ENCODE measurements around the gene EPHA10.

The EPHA10 gene

DNA sequence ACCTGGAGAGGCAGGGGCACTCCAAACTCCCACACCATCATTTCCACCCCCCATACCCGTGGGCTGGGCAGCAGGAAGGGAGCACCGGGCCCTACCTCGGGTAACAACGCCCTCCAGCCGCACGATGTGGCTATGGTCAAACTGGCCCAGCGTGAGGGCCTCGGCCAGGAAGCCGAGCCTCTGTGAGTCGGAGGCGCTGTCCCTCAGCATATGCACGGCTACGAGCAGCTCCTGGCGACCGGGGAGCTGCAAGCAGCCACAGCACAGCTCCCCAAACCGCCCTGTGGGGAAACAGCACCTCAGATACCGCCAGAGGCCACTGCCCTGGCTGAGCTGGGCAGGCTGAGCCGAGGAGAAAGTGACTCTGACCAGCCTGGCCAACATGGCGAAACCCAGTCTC, 43.4 kb downstream of the EPHA10 start:
- no peak for TF ChIP-seq GATA1 (IDR thresholded peaks at IDR 0.05; ENCODE audit: low read depth, low read length)
- TF ChIP-seq POLR2A (IDR thresholded peaks at IDR 0.05; ENCODE audit: low read length) = no peak
- no peak for DNase-seq

DNA sequence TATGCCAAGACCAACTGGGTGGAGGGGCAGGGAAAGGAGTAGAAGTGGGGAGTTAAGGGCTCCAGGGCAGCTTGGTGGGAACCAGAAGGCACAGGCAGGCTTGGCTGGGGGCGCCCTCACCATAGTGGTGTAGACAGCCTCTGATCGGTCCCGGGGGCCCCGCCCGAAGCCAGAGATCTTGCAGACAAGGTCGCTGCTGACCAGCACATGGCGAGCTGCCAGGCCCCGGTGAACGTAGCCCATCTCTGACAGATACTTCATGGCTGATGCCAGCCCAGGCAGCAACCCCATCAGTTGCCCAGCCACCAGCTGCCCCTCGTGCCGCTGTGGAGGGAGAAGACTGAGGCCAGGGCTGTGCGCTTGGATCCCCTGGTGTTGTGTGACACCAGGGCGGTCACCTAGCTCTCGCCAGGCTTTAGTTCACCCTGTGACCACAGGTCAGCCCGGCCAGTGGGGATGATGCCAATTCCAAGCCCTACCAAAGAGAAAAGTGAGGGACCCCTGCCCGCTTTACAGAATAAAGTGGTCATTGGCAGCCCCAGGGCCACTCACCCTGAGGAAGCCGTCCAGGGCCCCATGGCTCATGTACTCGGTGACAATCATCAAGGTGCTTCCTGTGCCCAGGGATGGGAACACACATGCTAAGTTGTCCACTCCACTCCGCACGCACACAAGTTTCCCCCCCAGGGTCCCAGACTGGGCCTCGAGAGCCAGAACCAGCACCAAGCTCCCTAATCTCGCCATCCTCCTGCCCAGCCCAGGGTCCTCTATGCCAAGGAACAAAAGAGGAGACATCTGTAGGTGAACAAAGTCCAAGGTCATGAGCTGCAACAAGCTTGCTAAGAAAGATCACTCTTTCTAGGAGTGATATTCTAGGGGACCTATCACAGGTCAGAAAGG, 44.4 kb downstream of the EPHA10 start:
- TF ChIP-seq GATA1 (IDR thresholded peaks at IDR 0.05; ENCODE audit: low read depth, low read length) = no peak
- no peak for TF ChIP-seq POLR2A (IDR thresholded peaks at IDR 0.05; ENCODE audit: low read length)
- peak; percentile 37 to 49 for DNase-seq

DNA sequence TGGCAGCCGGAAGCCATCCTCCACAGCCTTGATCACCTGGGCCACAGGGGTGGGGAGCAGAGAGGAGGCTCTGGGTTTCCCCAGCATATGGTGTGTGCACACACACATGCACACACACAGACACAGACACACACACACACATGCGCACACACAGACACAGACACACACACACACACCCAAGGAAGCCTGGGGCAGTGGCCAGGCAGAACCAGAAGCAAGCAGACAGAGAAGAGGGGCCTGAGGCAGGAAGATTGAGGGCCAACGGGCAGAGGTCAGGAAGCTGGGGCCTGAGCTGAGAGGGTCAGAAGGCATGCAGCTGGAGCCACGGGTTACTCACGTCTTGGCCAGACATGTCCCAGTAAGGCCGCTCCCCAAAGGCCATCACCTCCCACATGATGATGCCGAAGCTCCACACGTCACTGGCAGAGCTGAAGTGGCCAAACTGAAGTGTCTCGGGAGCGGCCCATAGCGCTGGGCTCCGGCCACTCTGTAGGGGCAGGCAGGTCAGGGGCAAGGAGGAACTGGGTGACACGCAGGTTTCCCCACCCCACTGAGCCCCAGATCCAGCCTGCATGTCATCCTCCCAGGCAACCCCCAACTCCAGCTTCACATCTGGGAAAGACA, 45.2 kb downstream of the EPHA10 start:
- TF ChIP-seq GATA1 (IDR thresholded peaks at IDR 0.05; ENCODE audit: low read depth, low read length) = no peak
- TF ChIP-seq POLR2A (IDR thresholded peaks at IDR 0.05; ENCODE audit: low read length) = no peak
- DNase-seq = no peak

DNA sequence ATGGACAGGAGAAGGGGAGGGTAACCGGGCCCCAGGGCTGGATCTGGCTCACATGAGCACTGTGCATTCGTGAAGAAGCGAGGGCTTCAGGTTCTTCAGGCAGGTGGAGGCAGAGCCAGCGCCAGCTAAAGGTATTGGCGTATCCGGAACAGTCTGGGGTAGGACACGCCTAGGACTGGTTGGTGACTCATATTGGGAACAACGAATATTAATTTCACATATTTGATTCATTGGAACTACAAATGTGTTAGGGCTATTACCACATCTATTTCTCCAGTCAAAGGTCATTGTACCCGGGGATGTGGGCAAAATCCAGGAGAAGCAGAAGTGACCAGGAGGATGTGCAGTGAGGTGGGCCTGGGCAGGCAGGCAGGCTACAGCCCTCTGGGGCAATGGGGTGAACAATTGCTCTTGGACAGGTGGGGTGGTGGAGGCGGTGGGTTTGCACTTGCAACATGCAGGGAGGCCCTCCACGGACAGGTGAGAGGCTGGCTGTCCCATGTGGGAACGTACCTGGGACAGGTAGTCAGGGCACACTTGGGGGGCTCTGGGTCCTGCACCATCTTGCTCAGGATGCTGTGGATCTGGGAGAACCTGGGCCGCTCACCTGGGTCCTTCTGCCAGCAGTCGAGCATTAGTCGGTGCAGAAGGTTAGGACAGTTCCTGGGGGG, 45.9 kb downstream of the EPHA10 start:
- no peak for DNase-seq
- TF ChIP-seq POLR2A (IDR thresholded peaks at IDR 0.05; ENCODE audit: low read length) (no peak), GATA1 (IDR thresholded peaks at IDR 0.05; ENCODE audit: low read depth, low read length) (no peak)

DNA sequence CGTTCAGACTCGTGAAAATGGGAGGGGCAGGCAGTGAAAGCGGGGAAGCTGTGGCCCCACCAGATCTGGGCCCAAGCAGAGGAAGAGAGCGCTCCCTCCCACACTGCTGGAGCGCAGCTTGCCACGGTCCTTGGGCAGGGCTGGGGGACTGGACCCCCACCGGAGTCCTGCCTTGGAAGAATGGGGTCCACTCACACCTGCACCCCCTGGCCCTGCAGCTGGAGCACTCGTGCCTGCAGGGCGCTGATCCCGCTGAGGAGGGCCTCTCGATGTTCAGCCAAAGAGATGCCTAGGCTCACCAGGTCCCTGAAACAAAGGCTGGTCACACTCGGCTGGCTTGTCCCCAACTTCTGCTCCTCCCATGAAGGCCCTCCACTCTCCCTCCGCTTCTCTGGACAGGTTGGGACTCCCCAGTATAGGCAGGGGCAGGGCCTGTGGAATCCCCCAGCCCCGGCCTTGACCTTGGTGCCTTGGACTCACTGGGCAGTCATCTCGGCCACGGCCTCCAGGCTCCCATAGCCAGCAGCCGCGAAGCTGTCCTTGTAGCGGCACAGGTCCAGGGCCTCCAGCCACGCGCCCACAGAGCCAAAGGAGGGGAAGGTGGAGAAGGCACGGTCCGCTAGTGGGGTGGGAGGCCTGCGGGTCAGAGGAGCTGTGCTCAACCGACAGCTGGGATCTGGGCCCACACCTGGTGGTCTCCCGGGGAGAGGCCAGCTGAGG, 46.6 kb downstream of the EPHA10 start:
- DNase-seq = no peak
- no peak for TF ChIP-seq POLR2A (IDR thresholded peaks at IDR 0.05; ENCODE audit: low read length)
- TF ChIP-seq GATA1 (IDR thresholded peaks at IDR 0.05; ENCODE audit: low read depth, low read length) = no peak

DNA sequence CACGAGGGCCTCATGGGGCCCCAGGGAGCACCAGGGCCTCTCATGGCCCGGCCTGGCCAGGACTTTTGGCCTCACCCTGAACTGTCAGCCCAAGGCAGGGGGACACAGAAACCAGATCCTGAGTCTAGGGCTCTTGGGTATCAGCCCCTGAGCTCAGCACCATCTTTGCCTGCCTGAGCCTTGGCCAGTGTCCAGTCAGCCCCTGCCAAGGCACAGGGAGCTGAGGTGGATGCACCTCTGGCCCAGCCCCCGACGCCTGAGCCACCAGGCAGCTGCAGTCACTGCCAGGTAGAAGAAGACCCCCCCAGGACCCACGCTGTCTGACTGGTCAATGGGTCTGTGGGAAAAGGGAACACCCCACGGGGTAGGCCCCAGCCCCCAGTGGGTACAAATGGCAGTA, 47.3 kb downstream of the EPHA10 start:
- DNase-seq = no peak
- TF ChIP-seq GATA1 (IDR thresholded peaks at IDR 0.05; ENCODE audit: low read depth, low read length) = no peak
- TF ChIP-seq POLR2A (IDR thresholded peaks at IDR 0.05; ENCODE audit: low read length) = no peak

DNA sequence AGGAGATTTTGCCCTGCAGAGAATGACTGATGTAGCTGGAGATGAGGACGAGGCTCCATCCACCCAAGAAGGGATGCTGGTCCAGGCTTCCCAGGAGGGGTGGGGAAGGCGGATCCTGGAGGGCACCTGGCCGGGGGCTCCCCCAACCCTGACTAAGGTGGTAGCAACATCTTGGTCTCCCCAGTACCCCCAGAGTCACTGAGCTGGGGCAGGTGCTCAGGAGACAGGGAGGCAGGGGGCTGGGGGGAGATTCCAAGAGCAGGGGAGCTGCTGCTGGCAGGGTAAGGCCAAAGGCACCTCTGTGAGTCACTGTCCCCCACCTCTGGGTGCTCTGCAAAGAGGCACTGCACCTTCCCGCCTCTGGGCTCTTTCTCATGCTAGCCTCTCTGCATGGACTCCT, 48.6 kb downstream of the EPHA10 start:
- DNase-seq = no peak
- no peak for TF ChIP-seq POLR2A (IDR thresholded peaks at IDR 0.05; ENCODE audit: low read length)

DNA sequence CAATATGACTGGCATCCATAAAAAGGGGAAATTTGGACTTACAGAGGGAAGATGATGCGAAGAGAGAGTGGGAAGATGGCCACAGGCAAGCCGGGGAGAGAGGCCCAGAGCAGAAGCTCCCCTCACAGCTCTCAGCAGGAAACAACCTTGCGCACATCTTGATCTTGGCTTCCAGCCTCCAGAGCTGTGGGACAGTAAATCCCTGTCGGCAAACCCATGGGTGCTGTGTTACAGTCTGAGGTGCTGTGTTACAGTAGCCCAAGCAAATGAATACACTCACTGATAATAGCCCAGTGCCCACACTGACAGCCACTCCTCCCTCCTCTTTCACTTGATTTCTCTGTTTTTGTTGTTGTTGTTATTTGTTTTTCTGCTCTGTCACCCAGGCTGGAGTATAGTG, 50.2 kb downstream of the EPHA10 start:
- no peak for DNase-seq
- no peak for TF ChIP-seq GATA1 (IDR thresholded peaks at IDR 0.05; ENCODE audit: low read depth, low read length)
- TF ChIP-seq POLR2A (IDR thresholded peaks at IDR 0.05; ENCODE audit: low read length) = no peak

DNA sequence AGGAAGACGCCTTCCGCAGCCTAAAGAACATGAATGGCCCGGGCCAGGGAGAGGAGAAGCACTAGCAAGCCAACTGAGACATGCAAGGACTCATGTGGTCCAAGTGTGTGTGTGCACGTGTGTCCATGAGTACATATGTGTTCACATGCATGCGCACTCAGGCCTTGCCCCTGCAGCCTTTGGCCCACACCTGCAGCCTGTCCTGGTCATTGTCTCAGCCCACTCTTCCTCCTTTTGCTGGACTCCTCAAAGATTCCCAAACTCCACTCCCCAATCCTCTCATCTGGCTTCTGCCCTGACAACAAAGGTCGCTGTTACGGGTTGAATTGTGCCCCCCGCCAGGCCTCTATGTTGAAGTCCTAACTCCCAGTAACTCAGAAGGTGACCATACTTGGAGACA, 50.7 kb downstream of the EPHA10 start:
- DNase-seq = no peak
- TF ChIP-seq POLR2A (IDR thresholded peaks at IDR 0.05; ENCODE audit: low read length) = no peak
- TF ChIP-seq GATA1 (IDR thresholded peaks at IDR 0.05; ENCODE audit: low read depth, low read length) = no peak

DNA sequence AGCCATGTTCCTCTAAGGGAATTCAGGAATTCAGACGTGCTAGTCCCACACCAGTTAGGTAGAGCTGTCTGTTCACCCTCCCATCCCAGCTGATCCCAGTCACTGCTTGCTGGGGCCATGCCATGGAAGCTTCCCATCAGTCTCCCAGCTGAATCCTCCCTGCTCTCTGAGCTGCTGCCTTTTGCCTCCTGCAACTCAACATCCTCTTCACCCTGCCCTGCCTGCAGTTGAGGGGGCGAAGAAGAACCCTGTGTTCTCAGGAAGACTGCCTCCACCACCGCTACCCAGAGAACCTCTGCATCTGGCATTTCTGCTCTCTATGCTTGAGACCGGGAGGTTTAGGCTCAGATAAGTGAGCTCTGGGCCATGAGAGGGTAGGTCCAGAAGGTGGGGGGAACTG, 56.4 kb downstream of the EPHA10 start:
- no peak for DNase-seq
- TF ChIP-seq GATA1 (IDR thresholded peaks at IDR 0.05; ENCODE audit: low read depth, low read length) (no peak), POLR2A (IDR thresholded peaks at IDR 0.05; ENCODE audit: low read length) (no peak)

DNA sequence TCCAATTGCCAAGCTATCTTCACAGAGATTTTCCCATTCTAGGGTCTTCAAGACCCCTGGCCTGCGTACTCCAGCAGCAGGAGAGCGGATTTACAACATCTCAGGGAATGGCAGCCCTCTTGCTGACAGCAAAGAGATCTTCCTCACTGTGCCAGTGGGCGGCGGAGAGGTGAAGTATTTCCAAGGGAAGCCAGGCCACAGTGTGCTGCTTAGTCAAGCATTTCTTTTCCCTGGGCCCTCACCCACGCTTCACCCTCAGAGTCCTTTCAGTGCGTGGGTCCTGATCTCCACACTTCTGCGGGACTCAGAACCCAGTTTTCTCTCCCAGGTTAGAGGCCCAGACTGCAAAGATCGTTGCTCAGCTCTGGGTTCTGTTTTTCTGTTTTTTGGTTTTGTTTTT, 59.5 kb downstream of the EPHA10 start:
- TF ChIP-seq POLR2A (IDR thresholded peaks at IDR 0.05; ENCODE audit: low read length) = no peak
- TF ChIP-seq GATA1 (IDR thresholded peaks at IDR 0.05; ENCODE audit: low read depth, low read length) = no peak
- DNase-seq = no peak

DNA sequence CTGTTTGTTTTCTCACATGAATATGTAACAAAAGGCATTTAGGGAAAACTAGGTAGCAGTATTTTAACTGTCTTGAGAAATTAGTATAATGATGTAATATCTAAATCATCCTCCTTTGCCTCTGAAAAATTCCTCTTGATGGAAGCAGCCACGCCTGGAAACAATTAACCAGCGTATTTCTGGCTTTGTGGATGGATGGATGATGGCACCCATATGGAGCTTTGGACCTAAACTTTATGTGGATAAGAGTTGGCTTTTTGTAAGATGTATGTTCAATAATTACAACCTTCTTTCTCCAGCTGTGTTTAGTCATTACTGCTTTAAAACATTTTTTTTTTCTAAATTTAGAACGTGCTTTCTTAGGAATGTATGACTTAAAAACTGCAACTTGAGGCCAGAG, 60.0 kb downstream of the EPHA10 start:
- TF ChIP-seq POLR2A (IDR thresholded peaks at IDR 0.05; ENCODE audit: low read length) = no peak
- TF ChIP-seq GATA1 (IDR thresholded peaks at IDR 0.05; ENCODE audit: low read depth, low read length) = no peak
- DNase-seq = no peak

DNA sequence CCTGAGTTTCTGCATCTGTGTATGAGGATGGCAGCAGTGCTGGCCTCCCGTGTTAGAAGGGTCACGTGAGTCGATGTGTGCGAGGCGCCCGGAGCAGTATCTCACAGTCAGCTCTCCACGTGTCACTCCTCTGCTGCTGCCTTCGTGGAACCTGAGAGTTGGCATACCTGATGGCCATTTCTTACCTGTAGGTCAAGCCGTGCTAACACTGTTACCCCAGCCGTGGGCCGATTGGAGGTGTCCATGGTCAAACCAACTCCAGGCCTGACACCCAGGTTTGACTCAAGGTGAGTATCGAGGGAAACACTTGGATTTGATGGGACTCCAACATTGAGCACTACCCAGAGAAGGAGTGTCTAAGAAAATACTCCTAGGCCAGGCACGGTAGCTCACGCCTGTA, 61.9 kb downstream of the EPHA10 start:
- no peak for TF ChIP-seq POLR2A (IDR thresholded peaks at IDR 0.05; ENCODE audit: low read length)
- no peak for TF ChIP-seq GATA1 (IDR thresholded peaks at IDR 0.05; ENCODE audit: low read depth, low read length)
- no peak for DNase-seq

DNA sequence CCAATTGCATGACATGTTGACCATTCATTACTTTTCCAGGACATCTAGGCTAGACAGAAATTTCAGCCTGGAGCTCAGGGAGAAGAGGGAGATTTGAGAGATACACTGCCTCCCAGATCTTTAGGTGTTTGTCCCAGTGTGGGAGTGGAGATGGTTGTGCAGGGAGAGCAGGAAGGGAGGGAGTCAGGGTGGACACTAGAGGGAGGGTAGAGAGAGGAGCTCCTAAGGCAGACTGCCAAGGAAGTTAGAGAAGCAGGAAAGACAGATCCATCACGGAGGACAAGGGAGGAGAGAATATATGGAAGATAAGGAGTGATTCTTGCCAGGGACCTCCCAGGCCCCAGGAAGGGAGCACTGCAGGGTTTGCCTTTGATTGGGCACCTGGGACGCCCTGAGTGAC, 63.9 kb downstream of the EPHA10 start:
- DNase-seq = no peak
- TF ChIP-seq POLR2A (IDR thresholded peaks at IDR 0.05; ENCODE audit: low read length) (no peak), GATA1 (IDR thresholded peaks at IDR 0.05; ENCODE audit: low read depth, low read length) (no peak)

Measured in erythroblast (primary cell).